Memory B cell (primary cell): Measurements from ENCODE around the gene CHST9.
"Not testable (repeated sequence)": the region's sequence is repeated elsewhere in the genome, so short reads cannot be mapped to it uniquely, and the experiment has no call there.

Experiments
- ATAC-seq: fragments of 150-1000 bp; cut with Tn5 transposase; 2 replicates; pipeline ENCODE4 v1.10.0; 2021; ENCODE audit warnings: low read depth, mild to moderate bottlenecking, moderate library complexity
- DNase-seq, 2 donors: peaks; one replicate each; pipeline ENCODE4 v3.0.0; 2022; ENCODE audit warnings: low spot score in 2 of 2
- H3K27ac Mint-ChIP-seq: one replicate; pipeline ENCODE4 v1.8.0; 2022; ENCODE audit warnings: mild to moderate bottlenecking, moderate library complexity, mixed read lengths
- H3K27me3 Mint-ChIP-seq: one replicate; pipeline ENCODE4 v1.8.0; 2022; ENCODE audit warnings: mixed read lengths
- H3K36me3 Mint-ChIP-seq: one replicate; pipeline ENCODE4 v1.8.0; 2022; ENCODE audit warnings: mild to moderate bottlenecking, mixed read lengths
- H3K4me1 Mint-ChIP-seq: one replicate; pipeline ENCODE4 v1.8.0; 2022; ENCODE audit warnings: mixed read lengths
- H3K4me3 Mint-ChIP-seq: one replicate; pipeline ENCODE4 v1.8.0; 2022; ENCODE audit warnings: mild to moderate bottlenecking, moderate library complexity, mixed read lengths
- H3K9me3 Mint-ChIP-seq: one replicate; pipeline ENCODE4 v1.8.0; 2022; ENCODE audit warnings: mixed read lengths

Gene CHST9

DNA sequence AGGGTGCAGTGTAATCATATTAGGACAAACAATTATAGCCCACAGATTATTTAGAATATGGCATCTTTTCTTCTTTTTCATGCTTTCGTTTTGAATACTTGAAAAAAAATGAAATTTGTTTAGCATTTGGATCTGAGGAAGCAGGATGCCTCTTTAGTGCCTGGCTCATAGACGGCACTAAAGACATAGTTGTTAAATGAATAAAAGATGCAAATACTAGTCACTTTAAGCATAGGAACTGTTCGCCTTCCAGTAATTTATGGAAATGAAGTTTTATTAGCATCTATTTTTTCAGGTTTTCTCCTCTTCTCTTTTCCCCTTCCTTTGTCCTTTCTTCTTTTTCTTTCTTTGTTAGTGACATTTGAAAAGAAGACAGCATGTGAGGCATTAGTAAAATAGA, 80.4 kb downstream of the CHST9 start:
- Mint-ChIP-seq H3K9me3 (peaks cover 5% of the 10 kb centered on the region), H3K27ac (no peak overlapping the region), H3K27me3 (no peaks in the 10 kb centered on the region), H3K36me3 (no peaks in the 10 kb centered on the region), H3K4me1 (no peaks in the 10 kb centered on the region), H3K4me3 (no peak overlapping the region)
- DNase-seq (no peak), ATAC-seq (no peak)

DNA sequence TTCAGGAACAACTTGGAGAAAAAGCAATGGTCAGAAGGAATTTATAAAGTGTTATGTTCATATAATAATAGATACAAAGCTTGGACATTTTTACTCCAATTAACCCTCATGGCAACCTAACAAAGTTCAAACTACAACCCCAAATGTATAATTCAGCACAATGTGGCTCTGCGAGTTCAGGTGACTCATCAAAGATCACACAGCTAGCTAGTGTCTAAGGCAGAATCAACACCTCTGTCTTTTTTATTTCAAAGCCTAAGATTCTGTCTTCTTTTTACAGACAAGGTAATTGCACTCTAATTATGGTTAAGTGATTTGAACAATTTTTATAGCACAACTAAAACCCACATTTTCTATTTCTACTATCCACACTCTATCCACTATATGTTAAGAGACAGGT, 90.5 kb downstream of the CHST9 start:
- no peaks in the 10 kb centered on the region for H3K36me3 Mint-ChIP-seq
- no peak for ATAC-seq

DNA sequence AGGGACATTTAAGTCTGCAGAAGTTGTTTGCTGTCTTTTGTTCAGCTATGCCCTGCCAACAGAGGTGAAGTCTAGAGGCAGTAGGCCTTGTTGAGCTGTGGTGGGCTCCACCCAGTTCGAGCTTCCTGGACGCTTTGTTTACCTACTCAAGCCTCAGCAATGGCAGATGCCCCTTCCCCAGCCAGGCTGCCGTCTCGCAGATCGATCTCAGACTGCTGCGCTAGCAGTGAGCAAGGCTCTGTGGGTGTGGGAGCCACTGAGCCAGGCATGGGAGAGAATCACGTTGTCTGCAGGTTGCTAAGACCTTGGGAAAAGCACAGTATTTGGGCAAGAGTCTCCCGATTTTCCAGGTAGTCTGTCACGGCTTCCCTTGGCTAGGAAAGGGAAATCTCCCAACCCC, 91.8 kb downstream of the CHST9 start:
- not testable (repeated sequence) for H3K36me3 Mint-ChIP-seq, H3K27ac Mint-ChIP-seq, H3K9me3 Mint-ChIP-seq, H3K4me1 Mint-ChIP-seq, H3K4me3 Mint-ChIP-seq, H3K27me3 Mint-ChIP-seq, DNase-seq, ATAC-seq

More for the DNA sequence above, 90.5 kb downstream of the CHST9 start:
- DNase-seq: no peak
- no peak overlapping the region for H3K27ac Mint-ChIP-seq
- H3K4me3 Mint-ChIP-seq: no peak overlapping the region
- no peaks in the 10 kb centered on the region for H3K4me1 Mint-ChIP-seq
- H3K27me3 Mint-ChIP-seq: no peaks in the 10 kb centered on the region
- peaks cover 15% of the 10 kb centered on the region for H3K9me3 Mint-ChIP-seq

DNA sequence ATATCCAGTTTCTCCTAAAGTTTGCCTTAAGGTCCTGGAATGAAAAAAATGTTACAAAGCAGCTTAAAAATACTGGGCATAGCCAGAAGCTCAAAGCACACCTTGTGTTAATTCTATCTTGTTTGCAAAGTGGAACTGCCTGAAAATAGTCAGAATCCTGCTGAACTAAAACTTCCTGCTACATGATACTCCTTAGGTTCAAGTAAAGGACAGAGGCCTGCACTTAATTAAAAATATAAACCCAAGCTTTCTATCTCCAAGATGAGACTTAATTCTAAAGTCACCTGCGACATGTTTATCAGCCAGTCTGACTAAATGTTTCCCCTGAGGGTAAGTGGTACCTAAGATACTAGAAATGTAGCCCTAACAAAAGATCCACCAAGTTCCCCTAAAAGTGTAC, 103.4 kb downstream of the CHST9 start:
- no peaks in the 10 kb centered on the region for H3K27me3 Mint-ChIP-seq
- no peaks in the 10 kb centered on the region for H3K4me1 Mint-ChIP-seq
- no peaks in the 10 kb centered on the region for H3K9me3 Mint-ChIP-seq
- no peak overlapping the region for H3K4me3 Mint-ChIP-seq
- no peaks in the 10 kb centered on the region for H3K36me3 Mint-ChIP-seq
- DNase-seq (no peak), ATAC-seq (no peak)
- no peak overlapping the region for H3K27ac Mint-ChIP-seq

DNA sequence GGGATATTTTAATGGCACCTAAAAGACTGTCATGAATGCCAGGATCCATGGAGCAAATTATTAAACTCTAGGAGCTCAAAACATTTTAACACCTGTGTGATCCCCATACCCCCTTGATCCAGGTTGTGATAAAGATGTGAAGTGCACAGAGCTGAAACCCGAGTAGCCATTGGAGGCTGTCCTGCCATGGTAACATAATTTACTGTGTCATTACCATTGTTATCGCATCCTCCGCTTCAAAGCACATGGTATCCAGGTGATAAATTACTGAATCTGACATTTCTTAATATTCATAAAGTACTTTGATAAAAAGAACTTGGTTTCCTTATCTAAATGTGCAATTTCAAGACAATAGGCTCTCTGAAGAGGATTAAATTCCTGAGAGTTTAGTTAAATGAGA, 109.3 kb downstream of the CHST9 start:
- H3K4me1 Mint-ChIP-seq: peaks cover 2% of the 10 kb centered on the region
- ATAC-seq (no peak), DNase-seq (no peak)

DNA sequence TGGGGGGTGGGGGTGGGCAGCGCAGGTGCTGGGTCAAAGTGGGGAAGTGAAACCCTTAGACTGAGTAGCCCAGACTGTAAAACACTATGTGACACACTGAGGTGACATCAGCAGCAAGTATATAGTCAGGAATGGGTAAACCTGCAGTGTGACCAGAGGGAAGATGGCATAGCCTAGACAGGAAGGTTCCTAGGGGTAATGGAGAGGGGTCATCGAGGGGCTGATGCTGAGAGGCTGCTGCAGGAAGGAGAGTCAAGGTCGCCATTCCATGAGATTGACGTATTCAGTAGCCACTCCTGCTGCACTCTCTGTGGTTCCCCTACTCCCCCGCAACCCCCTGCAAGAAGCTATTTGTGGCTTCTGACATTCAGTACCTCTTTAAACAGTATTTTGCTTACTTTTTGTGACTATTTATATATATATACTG, 111.7 kb downstream of the CHST9 start:
- ATAC-seq (peak; percentile 26), DNase-seq (no peak)
- Mint-ChIP-seq H3K27ac (no peak overlapping the region), H3K27me3 (no peaks in the 10 kb centered on the region), H3K36me3 (no peaks in the 10 kb centered on the region), H3K4me3 (no peak overlapping the region), H3K4me1 (peaks cover 2% of the 10 kb centered on the region), H3K9me3 (no peaks in the 10 kb centered on the region)

More for the DNA sequence above, 109.3 kb downstream of the CHST9 start:
- Mint-ChIP-seq H3K27me3 (no peaks in the 10 kb centered on the region), H3K9me3 (no peaks in the 10 kb centered on the region), H3K27ac (no peak overlapping the region), H3K4me3 (no peak overlapping the region), H3K36me3 (no peaks in the 10 kb centered on the region)

DNA sequence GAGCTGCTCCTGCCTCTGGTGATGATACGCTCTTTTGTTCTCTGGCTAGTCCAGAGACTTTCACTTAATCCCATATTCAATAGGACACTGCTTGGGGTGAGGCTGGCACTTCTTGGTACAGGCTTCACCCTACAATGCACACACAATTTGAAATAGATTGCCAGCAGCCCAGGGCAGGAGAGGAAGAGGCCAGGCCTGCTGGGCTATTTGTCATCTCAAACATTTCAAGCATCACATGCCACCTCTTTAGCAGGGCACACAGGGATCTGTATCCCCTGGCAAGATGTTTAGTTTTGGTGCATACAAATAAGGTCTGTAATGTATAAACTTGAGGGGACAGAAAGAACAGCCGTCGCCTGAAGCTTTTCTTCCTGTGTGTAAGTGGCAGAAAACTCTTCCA, 120.4 kb downstream of the CHST9 start:
- Mint-ChIP-seq H3K4me3 (no peak overlapping the region), H3K9me3 (no peaks in the 10 kb centered on the region), H3K27me3 (no peaks in the 10 kb centered on the region), H3K36me3 (no peaks in the 10 kb centered on the region), H3K27ac (no peak overlapping the region), H3K4me1 (no peaks in the 10 kb centered on the region)
- DNase-seq (no peak), ATAC-seq (no peak)

DNA sequence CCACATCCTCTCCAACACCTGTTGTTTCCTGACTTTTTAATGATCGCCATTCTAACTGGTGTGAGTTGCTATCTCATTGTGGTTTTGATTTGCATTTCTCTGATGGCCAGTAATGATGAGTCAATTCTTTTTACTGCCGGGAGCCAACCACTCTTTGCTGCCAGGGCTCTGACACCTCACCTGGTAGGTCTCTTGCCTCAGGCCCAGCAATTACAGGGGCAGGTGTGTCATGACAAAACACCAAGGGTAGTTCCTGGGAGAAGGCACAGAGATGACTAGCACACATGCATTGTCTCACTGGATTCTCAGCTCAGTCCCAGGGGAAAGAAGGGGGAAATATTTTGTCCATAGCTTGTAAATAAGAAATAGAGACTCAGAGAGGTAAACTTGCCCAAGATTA, 122.3 kb downstream of the CHST9 start:
- Mint-ChIP-seq H3K9me3 (no peaks in the 10 kb centered on the region), H3K4me3 (no peak overlapping the region), H3K36me3 (no peaks in the 10 kb centered on the region), H3K27me3 (no peaks in the 10 kb centered on the region), H3K4me1 (no peaks in the 10 kb centered on the region), H3K27ac (no peak overlapping the region)
- ATAC-seq: no peak
- DNase-seq: no peak

DNA sequence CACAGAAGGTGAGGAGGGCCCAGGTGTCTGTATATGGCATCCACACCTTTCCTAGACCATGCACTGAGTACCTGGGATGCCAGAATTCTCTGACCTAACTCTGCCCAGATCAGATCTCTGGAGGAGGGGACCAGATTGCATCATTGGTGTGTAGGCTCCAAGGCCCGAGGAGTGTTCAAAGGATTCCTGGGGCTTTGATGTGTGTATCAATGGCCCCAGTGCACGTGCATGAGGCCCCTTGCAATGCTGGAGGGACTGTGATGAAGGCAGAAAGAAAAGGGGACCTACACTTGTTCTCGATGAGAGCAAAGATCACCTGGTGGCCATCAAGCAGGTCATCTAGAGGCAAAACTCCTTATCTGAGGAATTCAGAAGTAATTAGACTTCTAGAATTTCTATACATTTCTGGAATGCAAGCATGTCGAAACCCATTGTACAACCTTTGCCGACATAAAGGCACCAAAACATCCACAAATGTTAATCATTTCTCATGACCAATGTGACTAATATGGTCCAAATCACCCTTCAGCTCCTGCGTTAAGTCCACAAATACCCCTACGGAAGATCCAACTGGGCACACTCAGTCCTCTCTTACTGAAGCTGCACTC, 123.5 kb downstream of the CHST9 start:
- Mint-ChIP-seq H3K4me1 (no peaks in the 10 kb centered on the region), H3K36me3 (no peaks in the 10 kb centered on the region), H3K9me3 (no peaks in the 10 kb centered on the region), H3K4me3 (no peak overlapping the region), H3K27ac (no peak overlapping the region), H3K27me3 (no peaks in the 10 kb centered on the region)
- ATAC-seq (no peak), DNase-seq (no peak)

DNA sequence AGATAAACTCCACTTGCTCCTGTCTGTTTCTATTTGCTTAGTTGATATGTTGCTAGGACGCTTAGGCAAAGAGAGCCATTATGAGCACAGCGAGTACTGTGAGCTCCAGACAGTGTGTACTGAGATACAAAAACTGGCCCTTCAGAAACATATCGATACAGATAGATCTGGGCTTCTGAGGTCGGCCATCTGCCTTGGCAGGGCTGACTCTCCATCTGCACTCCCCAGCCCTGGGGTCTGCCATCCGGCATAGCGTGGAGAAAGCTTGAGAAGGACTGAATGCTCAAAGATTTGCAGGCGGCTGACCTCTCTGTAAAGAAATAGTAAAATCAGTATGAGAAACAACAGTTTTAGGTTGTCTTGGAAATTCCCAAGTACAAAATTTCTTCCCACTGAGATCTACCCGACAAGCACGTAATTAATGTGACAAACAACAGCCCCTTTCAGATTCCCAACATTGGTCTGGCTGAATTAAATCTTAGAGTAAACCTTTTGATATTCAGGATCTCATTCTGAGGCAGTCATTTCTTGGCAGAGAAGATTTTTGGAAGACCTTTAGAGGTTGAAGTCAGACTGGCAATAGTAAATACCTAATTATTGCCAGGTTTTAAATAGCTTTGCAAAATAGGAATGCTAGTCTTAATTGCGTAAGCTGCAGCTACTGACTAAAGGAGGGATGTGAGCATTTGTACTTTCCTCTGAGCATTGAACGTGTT, 127.4 kb downstream of the CHST9 start:
- Mint-ChIP-seq H3K36me3 (no peaks in the 10 kb centered on the region), H3K4me3 (no peak overlapping the region), H3K4me1 (no peaks in the 10 kb centered on the region), H3K9me3 (peaks cover 4% of the 10 kb centered on the region), H3K27ac (no peak overlapping the region), H3K27me3 (no peaks in the 10 kb centered on the region)
- no peak for DNase-seq
- ATAC-seq: no peak

DNA sequence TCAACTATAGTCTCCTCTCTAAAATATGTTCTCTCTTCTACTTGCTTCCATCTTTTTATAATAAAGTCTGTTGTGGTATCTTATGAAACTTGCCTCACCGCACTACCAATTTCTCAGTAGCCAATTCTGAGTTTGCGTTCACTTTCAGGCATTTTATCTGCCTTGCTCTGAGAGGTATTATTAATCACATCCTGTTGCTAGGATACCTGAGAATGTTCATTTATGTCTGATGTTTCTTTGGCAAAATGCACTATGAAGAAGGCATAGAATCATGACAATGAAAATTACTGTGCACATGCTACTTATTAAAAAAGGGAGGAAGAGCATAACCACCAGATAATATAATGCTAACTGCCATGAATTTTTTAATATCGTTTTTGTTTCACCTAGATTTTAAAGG, 130.2 kb downstream of the CHST9 start:
- no peak overlapping the region for H3K27ac Mint-ChIP-seq
- H3K27me3 Mint-ChIP-seq: no peaks in the 10 kb centered on the region
- H3K36me3 Mint-ChIP-seq: no peaks in the 10 kb centered on the region
- no peaks in the 10 kb centered on the region for H3K4me1 Mint-ChIP-seq
- peaks cover 5% of the 10 kb centered on the region for H3K9me3 Mint-ChIP-seq
- ATAC-seq (no peak), DNase-seq (no peak)
- H3K4me3 Mint-ChIP-seq: no peak overlapping the region

DNA sequence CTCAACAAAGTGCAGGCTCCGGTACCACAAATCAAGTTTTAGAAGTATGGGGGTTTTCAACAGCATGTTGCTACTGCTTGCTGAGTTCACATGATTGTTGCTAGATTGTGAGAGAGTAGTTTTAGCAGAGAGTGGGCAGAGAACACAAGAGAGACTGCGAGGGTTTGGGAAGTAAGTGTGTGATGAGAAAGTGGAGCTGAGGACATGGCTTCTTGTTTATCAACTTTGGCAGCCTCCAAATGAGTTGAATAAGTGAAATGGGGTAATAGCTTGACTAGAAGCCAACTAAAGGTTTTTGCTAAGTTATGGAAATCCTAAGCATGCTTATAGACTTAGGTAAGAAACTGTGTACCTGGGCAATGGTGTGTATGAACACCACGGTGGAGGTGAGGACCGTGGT, 135.1 kb downstream of the CHST9 start:
- H3K4me3 Mint-ChIP-seq: no peak overlapping the region
- H3K36me3 Mint-ChIP-seq: no peaks in the 10 kb centered on the region
- H3K27me3 Mint-ChIP-seq: no peaks in the 10 kb centered on the region
- H3K27ac Mint-ChIP-seq: no peak overlapping the region
- H3K4me1 Mint-ChIP-seq: no peaks in the 10 kb centered on the region
- DNase-seq (no peak), ATAC-seq (no peak)
- H3K9me3 Mint-ChIP-seq: peaks cover 5% of the 10 kb centered on the region

DNA sequence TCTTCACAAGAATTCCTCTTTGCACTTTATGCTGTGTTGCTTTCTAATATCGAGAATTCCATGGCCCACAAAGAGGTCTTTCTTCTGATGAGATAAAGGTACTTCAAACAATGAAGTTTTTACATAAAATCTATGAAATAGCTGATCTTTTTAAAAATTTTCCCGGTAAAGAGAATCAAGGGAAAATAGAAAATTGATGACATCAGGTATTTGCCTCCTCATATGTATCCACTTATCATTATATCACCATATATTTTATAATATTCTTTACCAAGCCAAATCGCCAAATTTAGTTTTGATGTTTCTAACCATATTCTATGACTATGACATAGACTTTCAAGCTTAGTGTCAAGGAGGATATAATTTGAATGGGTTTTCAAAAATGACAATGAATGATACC, 139.8 kb downstream of the CHST9 start:
- no peak for ATAC-seq
- DNase-seq: no peak
- Mint-ChIP-seq H3K9me3 (peaks cover 4% of the 10 kb centered on the region), H3K27me3 (no peaks in the 10 kb centered on the region), H3K36me3 (no peaks in the 10 kb centered on the region), H3K4me1 (no peaks in the 10 kb centered on the region), H3K4me3 (no peak overlapping the region), H3K27ac (no peak overlapping the region)

DNA sequence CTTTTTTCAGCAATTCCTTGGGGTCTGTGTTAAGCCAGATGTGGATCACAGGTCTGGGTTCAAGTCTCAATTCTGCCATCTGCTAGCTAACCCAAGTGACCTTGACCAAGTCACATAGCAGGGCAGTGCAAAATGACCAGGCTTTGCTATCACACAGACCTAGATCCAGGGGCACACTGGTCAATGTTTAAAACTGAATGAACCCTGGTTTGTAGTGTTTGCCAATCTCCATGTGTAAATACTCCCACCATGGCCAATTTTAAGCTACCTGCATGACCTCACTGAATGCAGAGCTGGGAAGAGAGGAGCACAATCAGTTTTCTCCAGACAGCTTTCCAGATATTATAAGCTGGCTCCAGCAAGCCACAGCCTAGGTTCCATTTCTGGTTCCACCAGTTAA, 142.9 kb downstream of the CHST9 start:
- no peak for ATAC-seq
- no peak for DNase-seq
- peaks cover 4% of the 10 kb centered on the region for H3K9me3 Mint-ChIP-seq
- H3K36me3 Mint-ChIP-seq: no peaks in the 10 kb centered on the region
- H3K4me3 Mint-ChIP-seq: no peak overlapping the region
- H3K4me1 Mint-ChIP-seq: no peaks in the 10 kb centered on the region
- H3K27ac Mint-ChIP-seq: no peak overlapping the region
- no peaks in the 10 kb centered on the region for H3K27me3 Mint-ChIP-seq

DNA sequence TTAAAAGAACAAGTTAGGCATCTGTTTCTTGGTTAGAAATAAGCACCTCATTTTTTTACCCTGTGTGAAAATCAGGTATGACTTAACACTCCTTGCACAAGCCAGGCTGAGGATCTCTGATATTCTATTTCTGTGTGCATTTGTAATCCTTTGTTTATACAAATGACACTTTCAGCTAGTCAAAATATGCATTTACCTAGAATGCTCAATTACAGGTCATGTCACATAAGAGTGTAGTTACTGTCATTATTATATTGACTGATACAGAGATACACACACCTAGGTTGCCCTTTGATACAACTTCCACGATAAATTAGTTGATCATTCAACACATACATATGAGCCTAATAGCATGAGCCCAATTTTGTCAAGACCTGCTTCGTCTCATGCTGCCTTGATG, 144.3 kb downstream of the CHST9 start:
- H3K4me3 Mint-ChIP-seq: no peak overlapping the region
- DNase-seq: no peak

More for the DNA sequence above, 144.3 kb downstream of the CHST9 start:
- no peak for ATAC-seq
- Mint-ChIP-seq H3K27me3 (no peaks in the 10 kb centered on the region), H3K4me1 (no peaks in the 10 kb centered on the region), H3K27ac (no peak overlapping the region), H3K9me3 (peaks cover 4% of the 10 kb centered on the region), H3K36me3 (no peaks in the 10 kb centered on the region)
